ENCODE data around the gene EFL1.

The EFL1 gene

GRCh38 chr15:82159922-82160321, 102.6 kb downstream of the EFL1 start:
- peak; percentile 95 for DNase-seq (ENCODE audit: low read depth)

DNA sequence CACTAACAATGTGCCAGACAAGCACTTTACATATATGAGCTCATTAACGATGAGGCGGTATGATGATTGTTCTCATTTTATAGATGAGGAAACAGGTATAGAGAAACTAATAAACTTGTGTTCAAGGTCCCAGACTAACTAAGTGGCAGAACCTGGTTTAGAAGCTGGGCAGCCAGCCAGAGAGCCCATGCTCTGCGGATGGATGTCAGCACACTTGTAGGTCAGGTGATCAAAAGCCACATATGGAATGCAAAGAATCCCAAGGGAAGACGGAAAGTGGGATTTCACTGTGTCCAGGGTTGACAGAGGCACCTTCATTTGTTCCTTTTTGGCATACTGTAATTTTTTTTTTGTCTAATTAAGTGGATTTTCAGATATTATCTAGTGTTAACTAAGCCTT, 103.7 kb downstream of the EFL1 start:
- no peak for DNase-seq (ENCODE audit: low read depth)

DNA sequence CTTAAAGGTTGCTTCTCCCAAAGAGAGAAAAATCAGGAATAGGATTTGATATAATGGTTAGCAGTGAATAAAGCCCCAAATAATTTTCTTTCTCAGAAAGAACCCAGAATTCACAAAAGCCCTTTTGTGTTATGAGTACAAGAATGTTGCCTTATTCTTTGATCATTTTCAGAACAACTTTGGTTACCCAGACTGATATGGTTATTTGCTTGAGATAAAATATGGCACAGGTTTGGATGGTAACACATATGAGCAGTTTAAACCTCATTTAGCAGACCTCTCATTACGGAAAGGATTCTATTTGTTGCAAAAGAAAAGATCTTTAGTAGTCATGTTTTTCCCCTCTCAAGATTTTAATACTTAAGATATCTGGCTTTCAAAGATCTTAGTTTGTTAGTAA, 111.9 kb downstream of the EFL1 start:
- DNase-seq (ENCODE audit: low read depth), result no peak

DNA sequence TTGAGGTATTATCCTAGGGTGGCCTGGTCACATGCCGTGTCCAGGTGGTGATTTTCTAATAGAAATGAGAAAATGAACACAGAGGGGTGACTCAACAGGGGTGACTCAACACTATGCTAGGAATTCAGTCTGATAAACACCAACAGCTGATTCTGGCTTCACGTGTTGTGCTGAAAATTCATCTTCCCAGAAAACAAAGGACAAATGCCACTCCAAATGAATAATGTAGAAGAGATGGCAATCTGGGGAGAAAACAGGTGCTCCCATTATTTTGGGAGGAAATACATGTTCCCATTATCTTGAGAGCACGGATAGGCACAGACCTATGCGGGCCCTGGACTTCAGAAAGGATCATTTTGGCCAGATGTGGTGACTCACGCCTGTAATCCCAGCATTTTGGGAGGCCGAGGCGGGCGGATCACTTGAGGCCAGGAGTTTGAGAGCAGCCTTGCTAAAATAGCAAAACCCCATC, 115.5 kb downstream of the EFL1 start:
- no peak for DNase-seq (ENCODE audit: low read depth)

DNA sequence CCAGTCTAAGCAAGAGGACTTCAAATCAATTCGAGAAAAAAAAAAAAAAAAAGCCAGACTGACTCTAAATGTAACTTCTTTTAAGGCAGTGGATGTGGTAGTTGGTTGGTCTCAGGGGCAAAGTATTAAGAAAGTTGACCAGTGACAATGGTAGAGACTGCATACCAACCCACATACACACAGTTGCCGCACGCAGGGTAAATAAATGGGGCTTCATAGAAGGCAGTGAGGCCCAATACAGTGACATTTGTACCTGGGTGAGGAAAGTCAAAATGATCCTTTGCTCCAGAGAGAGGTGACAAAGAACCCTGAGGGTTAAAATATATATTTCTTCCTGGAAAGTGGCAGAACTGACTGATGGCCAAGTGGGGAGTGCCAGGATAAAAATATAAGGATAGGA, 116.0 kb downstream of the EFL1 start:
- no peak for DNase-seq (ENCODE audit: low read depth)

GRCh38 chr15:82143390-82144385, 118.8 kb downstream of the EFL1 start:
- DNase-seq (ENCODE audit: low read depth), result no peak

GRCh38 chr15:82140886-82141285, 121.6 kb downstream of the EFL1 start:
- no peak for DNase-seq (ENCODE audit: low read depth)

DNA sequence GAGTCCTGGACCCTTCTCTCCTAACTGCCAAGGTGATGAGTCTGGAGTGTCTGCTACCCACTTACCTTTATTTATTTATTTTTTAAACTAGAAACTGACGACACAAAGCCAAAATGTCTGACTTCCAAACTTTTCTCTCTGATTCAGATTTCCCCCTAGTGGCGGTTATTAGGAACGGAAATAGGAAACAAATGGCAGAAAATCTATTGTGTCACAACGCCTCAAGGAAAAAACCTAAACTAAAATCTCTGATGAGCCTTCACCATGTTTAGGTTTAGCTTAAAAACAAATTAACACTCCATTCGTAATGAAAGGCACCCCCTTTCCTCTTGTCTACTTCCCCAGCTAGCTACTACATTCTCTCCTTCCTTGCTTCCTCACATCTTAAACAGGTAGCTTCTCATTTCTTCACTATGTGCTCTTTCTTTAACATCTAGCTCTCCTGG, 122.7 kb downstream of the EFL1 start:
- DNase-seq (ENCODE audit: low read depth), result peak; percentile 37

DNA sequence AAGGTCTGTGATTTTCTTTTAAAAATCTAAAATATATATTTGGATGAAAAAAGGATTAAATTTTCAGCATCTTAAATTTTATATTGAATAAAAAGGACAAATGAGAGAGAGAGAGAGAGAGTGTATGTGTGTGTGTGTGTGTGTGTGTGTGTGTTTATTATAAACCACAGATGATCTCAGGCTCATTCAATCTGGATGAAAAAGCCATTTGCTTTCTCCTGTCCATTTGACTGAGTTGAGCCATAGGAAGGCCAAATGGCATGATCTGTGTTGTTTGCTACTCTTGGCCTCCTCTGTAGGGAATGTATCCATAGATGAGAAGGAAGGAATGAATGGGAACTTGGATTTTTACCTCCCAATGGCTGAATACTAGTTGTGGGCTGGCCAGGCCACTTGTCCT, 124.2 kb downstream of the EFL1 start:
- DNase-seq (ENCODE audit: low read depth), result no peak

GRCh38 chr15:82137261-82137660, 125.3 kb downstream of the EFL1 start:
- no peak for DNase-seq (ENCODE audit: low read depth)

GRCh38 chr15:82136120-82136519, 126.4 kb downstream of the EFL1 start:
- DNase-seq (ENCODE audit: low read depth), result no peak

- DNase-seq (ENCODE audit: low read depth), result no peak
Measured at GRCh38 chr15:82135638-82136037, 126.9 kb downstream of the EFL1 start.

DNA sequence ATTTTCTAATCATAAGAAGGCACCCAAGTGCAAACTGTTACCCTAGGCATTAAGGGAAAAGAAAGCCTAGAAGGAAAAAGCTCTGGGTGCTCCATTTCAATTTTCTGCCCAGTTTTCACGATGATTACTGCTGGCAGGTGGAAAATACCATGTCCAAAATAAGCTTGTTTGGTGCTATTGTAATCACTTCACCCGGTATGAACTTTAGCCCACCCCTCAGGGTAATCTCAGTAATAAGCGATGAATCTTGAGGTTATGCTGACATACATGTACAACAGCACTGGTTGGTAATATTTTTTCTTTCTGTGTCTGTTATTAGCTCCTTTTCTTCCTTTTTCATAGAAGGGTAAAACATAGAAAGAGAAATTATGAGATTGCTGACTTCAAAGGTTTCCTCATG, 128.1 kb downstream of the EFL1 start:
- DNase-seq (ENCODE audit: low read depth), result no peak

DNA sequence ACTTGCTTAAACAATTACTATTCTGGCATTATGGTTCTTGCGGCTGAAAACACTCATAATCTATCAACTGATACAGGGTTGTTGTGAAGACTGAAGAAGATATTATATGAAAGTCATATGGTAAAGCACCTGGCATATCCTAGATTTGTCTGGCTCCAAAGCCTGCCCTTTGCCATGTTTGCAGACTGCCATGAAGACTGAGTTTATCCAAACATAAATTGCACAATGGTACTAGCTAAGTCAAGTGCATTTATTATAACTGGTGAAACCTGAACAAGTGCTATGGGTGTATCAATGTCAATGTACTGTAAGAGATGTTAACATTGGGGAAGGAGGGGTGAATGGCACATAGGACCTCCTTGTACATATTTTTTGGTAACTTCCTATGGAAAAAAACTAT, 129.3 kb downstream of the EFL1 start:
- no peak for DNase-seq (ENCODE audit: low read depth)

- peak; percentile 55 for DNase-seq (ENCODE audit: low read depth)
Measured at GRCh38 chr15:82132742-82133141, 129.8 kb downstream of the EFL1 start.

- DNase-seq (ENCODE audit: low read depth), result no peak
Measured at GRCh38 chr15:82132096-82132495, 130.4 kb downstream of the EFL1 start.

- DNase-seq (ENCODE audit: low read depth), result no peak
Measured at GRCh38 chr15:82130248-82130647, 132.3 kb downstream of the EFL1 start.

- peak; percentile 42 for DNase-seq (ENCODE audit: low read depth)
Measured at GRCh38 chr15:82129761-82130160, 132.8 kb downstream of the EFL1 start.

GRCh38 chr15:82129149-82129692, 133.3 kb downstream of the EFL1 start:
- no peak for DNase-seq (ENCODE audit: low read depth)

DNA sequence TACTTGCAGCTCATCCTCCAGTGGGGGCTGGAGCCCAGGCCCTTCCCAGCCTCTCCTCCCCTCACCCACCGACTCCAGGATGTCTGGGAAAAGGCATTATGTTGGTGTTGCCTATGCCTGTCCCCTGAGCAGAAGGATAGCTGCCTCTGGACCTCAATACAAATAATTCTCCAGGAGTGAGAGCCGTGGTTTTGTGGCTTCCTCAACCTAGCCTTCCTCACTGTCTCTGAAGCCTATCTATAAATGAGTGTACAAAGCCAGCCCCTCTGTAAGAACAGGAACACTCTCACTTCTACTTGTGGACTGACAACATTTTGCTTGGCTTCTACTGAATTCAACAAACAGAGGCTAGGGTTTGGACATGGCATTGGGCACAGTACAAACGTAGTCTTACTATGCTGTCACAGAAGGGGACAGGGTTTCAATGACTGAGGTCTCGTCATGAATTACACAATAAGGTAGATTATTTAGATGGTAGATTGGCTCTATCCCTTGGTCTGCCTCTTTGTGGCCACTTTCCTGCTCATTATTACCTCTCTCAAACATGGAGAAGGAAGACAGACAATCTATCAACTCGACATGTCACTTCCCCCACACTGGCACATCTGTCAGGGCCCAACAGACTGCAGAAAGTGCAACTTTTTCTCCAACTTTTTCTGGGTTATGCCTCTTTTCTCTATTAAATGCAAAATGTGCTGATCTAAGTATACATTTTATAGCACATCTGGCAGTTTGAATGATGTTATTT, 134.0 kb downstream of the EFL1 start:
- DNase-seq (ENCODE audit: low read depth), result no peak

DNA sequence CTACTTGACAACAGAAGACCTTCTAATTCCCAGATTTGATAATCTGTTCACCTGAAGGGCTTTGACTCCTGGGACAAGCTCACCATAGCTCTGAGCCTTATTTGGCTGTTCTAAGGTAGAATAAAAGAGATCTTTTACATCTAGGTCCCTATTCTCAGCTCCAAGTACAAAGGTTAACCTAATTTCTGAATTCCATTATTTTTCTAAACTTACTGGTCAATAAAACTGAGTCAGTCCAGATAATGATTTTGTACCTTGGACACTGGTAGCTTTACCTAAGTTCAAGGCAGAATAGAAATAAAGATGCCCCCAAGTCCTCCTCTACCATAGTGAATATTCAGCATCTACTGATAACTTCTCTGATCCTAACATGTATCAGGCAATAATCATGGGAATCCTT, 135.0 kb downstream of the EFL1 start:
- no peak for DNase-seq (ENCODE audit: low read depth)

DNA sequence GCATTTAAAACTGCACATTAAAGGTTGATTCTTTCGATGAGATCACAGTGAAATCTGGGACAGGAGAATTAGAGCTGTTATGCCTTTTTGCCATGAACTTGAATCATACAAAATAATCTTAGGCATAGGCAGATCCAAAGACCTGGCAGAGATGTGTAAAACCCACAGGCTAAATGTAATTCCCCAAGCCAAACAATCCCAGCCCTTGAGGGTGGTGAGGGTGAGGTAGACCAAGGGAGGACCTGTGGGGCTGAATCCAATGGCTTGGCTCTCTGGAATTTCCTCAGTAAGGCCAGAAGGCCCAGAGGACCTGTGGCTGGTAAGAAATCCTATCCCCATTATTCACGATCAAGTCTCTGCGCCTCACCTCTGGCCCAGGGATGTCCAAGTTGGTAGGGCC, 136.2 kb downstream of the EFL1 start:
- no peak for DNase-seq (ENCODE audit: low read depth)
